Endodermal cell (in vitro differentiated cells): ENCODE data around the gene PRIM2. TPM values are rescaled to one million over a fixed set of nuclear protein-coding genes. Genes with fewer than 3 reads are reported as not detected.
"Not testable (repeated sequence)": the region's sequence is repeated elsewhere in the genome, so short reads cannot be mapped to it uniquely, and the experiment has no call there.

Experiments used
- DNase-seq: peaks from one replicate; pipeline ENCODE4 v3.0.0-alpha.2; 2017
- H3K27ac ChIP-seq: 2 replicates; pipeline ENCODE4 v1.5.1; 2013; ENCODE audit warnings: mild to moderate bottlenecking, low read depth, low read length, moderate library complexity
- H3K27me3 ChIP-seq: 2 replicates; pipeline ENCODE4 v1.6.1; 2013; ENCODE audit warnings: mild to moderate bottlenecking, low read length, moderate library complexity; ENCODE audit not compliant: insufficient read depth, control insufficient read depth, poor library complexity, severe bottlenecking
- H3K36me3 ChIP-seq: 2 replicates; pipeline ENCODE4 v1.7.0; 2013; ENCODE audit warnings: mild to moderate bottlenecking, low read length, moderate library complexity; ENCODE audit not compliant: control insufficient read depth, insufficient read depth
- H3K4me1 ChIP-seq: one replicate; pipeline ENCODE4 v1.7.0; 2013; ENCODE audit warnings: low read length; ENCODE audit not compliant: control insufficient read depth, insufficient read depth
- H3K4me3 ChIP-seq: 2 replicates; pipeline ENCODE4 v1.5.1; 2013; ENCODE audit warnings: mild to moderate bottlenecking, low read length, moderate library complexity
- H3K9ac ChIP-seq: 2 replicates; pipeline ENCODE4 v1.6.1; 2013; ENCODE audit warnings: mild to moderate bottlenecking, low read length, moderate library complexity; ENCODE audit not compliant: poor library complexity, severe bottlenecking; ENCODE audit errors: extremely low read depth
- H3K9me3 ChIP-seq: 2 replicates; pipeline ENCODE4 v1.6.1; 2013; ENCODE audit warnings: mild to moderate bottlenecking, low read length, moderate library complexity; ENCODE audit not compliant: control insufficient read depth
- H3K27ac Mint-ChIP-seq: 2 replicates; pipeline ENCODE4 v1.8.0; 2020; ENCODE audit warnings: mixed read lengths
- H3K27me3 Mint-ChIP-seq: 2 replicates; pipeline ENCODE4 v1.8.0; 2021; ENCODE audit warnings: mild to moderate bottlenecking, mixed read lengths; ENCODE audit not compliant: insufficient read depth
- H3K36me3 Mint-ChIP-seq: 2 replicates; pipeline ENCODE4 v1.8.0; 2020; ENCODE audit warnings: low read depth, mixed read lengths
- H3K4me1 Mint-ChIP-seq: 2 replicates; pipeline ENCODE4 v1.8.0; 2020; ENCODE audit warnings: mixed read lengths
- H3K4me3 Mint-ChIP-seq: 2 replicates; pipeline ENCODE4 v1.8.0; 2020; ENCODE audit warnings: mild to moderate bottlenecking, moderate library complexity, mixed read lengths
- H3K9me3 Mint-ChIP-seq: 2 replicates; pipeline ENCODE4 v1.8.0; 2020; ENCODE audit warnings: mild to moderate bottlenecking, mixed read lengths
- CTCF ChIP-seq: fragments of 200-600 bp; sonication (generic); conservative IDR thresholded peaks from 2 replicates; pipeline ENCODE4 v1.5.0; 2021; ENCODE audit warnings: antibody characterized with exemption, mild to moderate bottlenecking
- WGBS, 2 experiments: methylation state at CpG; one replicate each; pipeline versions ENCODE4 v1.1.5 to v1.1.7; 2013; ENCODE audit warnings: missing lambda C conversion rate in 2 of 2, mixed read lengths in 1 of 2; ENCODE audit not compliant: insufficient coverage in 1 of 2, insufficient read length in 1 of 2; 5-methylcytosine and 5-hydroxymethylcytosine counted together
- total RNA-seq, 2 donors: library from RNA; stranded (reverse); fragmentation: NEBNext Ultra II Directional in 1 of 2; extraction: Animal tissue kit (Norgen Biotek cat#: 25700) in 1 of 2; gene quantifications; 2 replicates in 1 of 2; 3 replicates in 1 of 2; pipeline ENCODE4 v1.2.1, GENCODE V29; 2021

Gene PRIM2
- total RNA-seq, 2 donors from 2014 or later, result 30.9 to 43.1 TPM

- DNase-seq, result no peak
- Histone ChIP-seq H3K27me3 (no peaks in the 10 kb centered on the region), H3K4me3 (no peak overlapping the region), H3K27ac (no peak overlapping the region), H3K4me1 (no peaks in the 10 kb centered on the region), H3K36me3 (no peaks in the 10 kb centered on the region), H3K9me3 (no peaks in the 10 kb centered on the region), H3K9ac (no peak overlapping the region)
- 94 to 95% methylated on average over 2 to 3 of the region's 3 CpGs for WGBS, 2 experiments
- Mint-ChIP-seq H3K9me3 (no peaks in the 10 kb centered on the region), H3K27me3 (no peaks in the 10 kb centered on the region), H3K36me3 (no peaks in the 10 kb centered on the region), H3K4me3 (no peak overlapping the region), H3K27ac (peak overlapping the region; percentile 62), H3K4me1 (peaks cover 30% of the 10 kb centered on the region)
- no peak for TF ChIP-seq CTCF
These were observed 118.2 kb downstream of the PRIM2 start for GRCh38 chr6:57435475-57436160.

- not testable (repeated sequence) for H3K9me3 Mint-ChIP-seq, H3K36me3 Mint-ChIP-seq, H3K27ac Mint-ChIP-seq, H3K4me3 Mint-ChIP-seq, H3K36me3 ChIP-seq, H3K9me3 ChIP-seq, DNase-seq, H3K9ac ChIP-seq, H3K4me1 ChIP-seq, H3K27ac ChIP-seq, H3K27me3 Mint-ChIP-seq, H3K4me3 ChIP-seq, H3K27me3 ChIP-seq
- 80 to 100% methylated on average over 1 of the region's 1 CpG for WGBS, 2 experiments
- H3K4me1 Mint-ChIP-seq, result peaks cover 18% of the 10 kb centered on the region
These were observed 123.3 kb downstream of the PRIM2 start for GRCh38 chr6:57440735-57441134.

GRCh38 chr6:57442133-57442532, 124.7 kb downstream of the PRIM2 start:
- not testable (repeated sequence) for H3K9me3 Mint-ChIP-seq, H3K4me1 ChIP-seq, H3K27ac Mint-ChIP-seq

GRCh38 chr6:57443181-57443580, 125.8 kb downstream of the PRIM2 start:
- not testable (repeated sequence) for DNase-seq, H3K4me3 Mint-ChIP-seq, H3K9me3 Mint-ChIP-seq, H3K4me3 ChIP-seq, H3K36me3 Mint-ChIP-seq, H3K27me3 ChIP-seq, H3K4me1 ChIP-seq, H3K36me3 ChIP-seq, H3K27ac ChIP-seq, H3K27me3 Mint-ChIP-seq, H3K9ac ChIP-seq, H3K27ac Mint-ChIP-seq
- peaks cover 15% of the 10 kb centered on the region for H3K9me3 ChIP-seq
- H3K4me1 Mint-ChIP-seq, result peaks cover 15% of the 10 kb centered on the region
- WGBS, 2 experiments, result 95% methylated on average over 2 of the region's 2 CpGs; no CpG with 5 or more reads in 1 of the 2 experiments

More at GRCh38 chr6:57442133-57442532, 124.7 kb downstream of the PRIM2 start:
- not testable (repeated sequence) for H3K36me3 ChIP-seq, H3K27me3 Mint-ChIP-seq, DNase-seq, H3K36me3 Mint-ChIP-seq, H3K9ac ChIP-seq, H3K27ac ChIP-seq, H3K27me3 ChIP-seq, H3K4me3 ChIP-seq, H3K4me3 Mint-ChIP-seq, H3K9me3 ChIP-seq
- H3K4me1 Mint-ChIP-seq, result peaks cover 15% of the 10 kb centered on the region

- DNase-seq, H3K4me3 Mint-ChIP-seq, H3K27me3 Mint-ChIP-seq, H3K27me3 ChIP-seq, H3K36me3 Mint-ChIP-seq, H3K4me3 ChIP-seq, H3K9ac ChIP-seq, H3K4me1 ChIP-seq, H3K27ac ChIP-seq, H3K36me3 ChIP-seq, H3K27ac Mint-ChIP-seq: not testable (repeated sequence)
- Mint-ChIP-seq H3K4me1 (peaks cover 15% of the 10 kb centered on the region), H3K9me3 (peaks cover 13% of the 10 kb centered on the region)
- peaks cover 15% of the 10 kb centered on the region for H3K9me3 ChIP-seq
- WGBS, 2 experiments, result 94% methylated on average over 1 of the region's 1 CpG; no CpG with 5 or more reads in 1 of the 2 experiments
These were observed 127.4 kb downstream of the PRIM2 start for GRCh38 chr6:57444787-57445186.

- H3K36me3 ChIP-seq, H3K27ac Mint-ChIP-seq, H3K4me3 Mint-ChIP-seq, H3K36me3 Mint-ChIP-seq, DNase-seq, H3K4me1 ChIP-seq, H3K27me3 Mint-ChIP-seq, H3K4me3 ChIP-seq, H3K9ac ChIP-seq, H3K27me3 ChIP-seq, H3K27ac ChIP-seq: not testable (repeated sequence)
- H3K4me1 Mint-ChIP-seq, result peaks cover 14% of the 10 kb centered on the region
- H3K9me3 Mint-ChIP-seq, result peaks cover 13% of the 10 kb centered on the region
- peaks cover 15% of the 10 kb centered on the region for H3K9me3 ChIP-seq
These were observed 127.9 kb downstream of the PRIM2 start for GRCh38 chr6:57445379-57445778.
